Duodenal mucosa (tissue), 2 donors: ENCODE data around the gene ARPC1B.
"Not testable (repeated sequence)": the region's sequence is repeated elsewhere in the genome, so short reads cannot be mapped to it uniquely, and the experiment has no call there.

Experiments
- H3K27ac ChIP-seq: one replicate; pipeline ENCODE4 v1.7.0; 2013; ENCODE audit warnings: low read depth, low read length
- H3K27me3 ChIP-seq, 2 donors: one replicate each; pipeline ENCODE4 v1.7.0; 2013; ENCODE audit warnings: low read length in 2 of 2, control low read depth in 1 of 2; ENCODE audit not compliant: insufficient read depth in 2 of 2, control insufficient read depth in 1 of 2
- H3K36me3 ChIP-seq, 2 donors: one replicate each; pipeline ENCODE4 v1.7.0; 2013; ENCODE audit warnings: low read length in 2 of 2, control low read depth in 1 of 2; ENCODE audit not compliant: insufficient read depth in 2 of 2, control insufficient read depth in 1 of 2
- H3K4me1 ChIP-seq, 2 donors: one replicate each; pipeline ENCODE4 v1.7.0; 2013; ENCODE audit warnings: low read length in 2 of 2, control low read depth in 1 of 2; ENCODE audit not compliant: insufficient read depth in 2 of 2, control insufficient read depth in 1 of 2
- H3K4me3 ChIP-seq, 2 donors: one replicate each; pipeline ENCODE4 v1.7.0; 2013; ENCODE audit warnings: low read length in 2 of 2, low read depth in 1 of 2
- H3K9ac ChIP-seq, 2 donors: one replicate each; pipeline ENCODE4 v1.7.0; 2013; ENCODE audit warnings: low read length in 2 of 2, low read depth in 1 of 2
- H3K9me3 ChIP-seq, 2 donors: one replicate each; pipeline ENCODE4 v1.7.0; 2013; ENCODE audit warnings: low read length in 2 of 2, control low read depth in 1 of 2; ENCODE audit not compliant: control insufficient read depth in 1 of 2

Gene ARPC1B

DNA sequence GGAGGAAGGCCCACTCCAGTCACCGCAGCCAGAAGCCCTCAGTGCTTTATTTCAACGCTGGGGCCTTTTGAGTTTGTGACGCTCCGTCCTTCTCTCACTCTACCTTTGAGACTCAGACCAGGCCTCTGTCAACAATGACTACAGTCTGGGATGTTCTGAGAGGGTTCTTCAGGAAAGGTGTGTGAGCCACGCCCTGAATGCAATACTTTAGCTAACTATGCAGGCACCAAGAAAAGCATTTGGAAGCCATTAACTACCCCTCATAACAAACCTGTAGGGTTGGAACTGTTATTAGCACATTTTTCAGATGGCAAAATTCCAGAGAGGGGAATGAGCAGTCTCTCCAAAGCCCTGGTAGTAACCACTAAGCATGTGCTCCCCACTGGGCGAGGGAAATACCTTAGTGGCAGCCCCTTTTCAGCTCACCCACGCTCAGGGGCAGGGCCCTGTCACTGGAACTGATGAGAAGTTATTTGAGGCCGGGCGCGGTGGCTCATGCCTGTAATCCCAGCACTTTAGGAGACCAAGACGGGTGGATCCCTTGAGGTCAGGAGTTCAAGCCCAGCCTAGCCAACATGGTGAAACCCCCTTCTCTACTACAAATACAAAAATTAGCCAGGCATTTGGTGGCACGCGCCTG, 5.7 kb upstream of the ARPC1B start:
- no peaks in the 10 kb centered on the region for H3K27me3 ChIP-seq
- peaks cover 0 to 7% of the 10 kb centered on the region in 2 donors for H3K4me1 ChIP-seq
- no peak overlapping the region for H3K9ac ChIP-seq
- no peak overlapping the region for H3K4me3 ChIP-seq
- no peaks in the 10 kb centered on the region for H3K9me3 ChIP-seq
- peaks cover 13 to 29% of the 10 kb centered on the region in 2 donors for H3K36me3 ChIP-seq
- H3K27ac ChIP-seq: no peak overlapping the region

DNA sequence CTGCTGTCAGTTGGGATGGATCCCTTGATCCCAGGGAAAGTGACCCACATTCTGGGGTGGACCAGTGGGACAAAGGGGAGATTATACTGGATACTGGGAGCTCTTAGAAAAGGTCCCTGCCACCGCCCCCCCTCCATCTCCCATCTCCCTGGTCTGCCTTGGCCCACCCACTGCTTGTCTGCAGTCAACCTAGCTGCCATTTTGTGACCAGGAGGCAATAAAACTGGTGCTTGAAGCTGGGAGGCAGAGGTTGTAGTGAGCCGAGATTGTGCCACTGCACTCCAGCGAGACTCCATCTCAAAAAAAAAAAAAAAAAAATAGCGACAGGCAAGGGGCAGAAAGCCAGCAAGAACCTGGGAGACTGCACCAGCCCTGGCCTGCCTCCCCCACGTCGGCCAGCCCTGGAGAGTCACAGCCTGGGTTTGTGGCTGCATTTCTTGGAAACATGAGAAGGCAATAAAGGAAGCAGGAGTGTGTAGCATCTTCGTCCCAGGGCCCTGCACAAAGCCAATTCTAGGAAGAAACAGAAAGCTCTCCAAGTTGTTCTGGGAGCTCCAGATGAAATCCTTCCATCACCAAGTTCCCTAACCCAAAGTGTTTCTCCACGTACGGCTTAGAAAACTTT, 4.7 kb upstream of the ARPC1B start:
- H3K4me3 ChIP-seq: no peak overlapping the region
- H3K9ac ChIP-seq: no peak overlapping the region
- no peaks in the 10 kb centered on the region for H3K9me3 ChIP-seq
- H3K27me3 ChIP-seq: no peaks in the 10 kb centered on the region
- H3K4me1 ChIP-seq: peaks cover 0 to 8% of the 10 kb centered on the region in 2 donors
- no peak overlapping the region for H3K27ac ChIP-seq
- H3K36me3 ChIP-seq: peaks cover 12 to 21% of the 10 kb centered on the region in 2 donors

- no peak overlapping the region for H3K27ac ChIP-seq
- peaks cover 8 to 9% of the 10 kb centered on the region in 2 donors for H3K36me3 ChIP-seq
- H3K27me3 ChIP-seq: no peaks in the 10 kb centered on the region
- no peak overlapping the region for H3K4me3 ChIP-seq
- no peaks in the 10 kb centered on the region for H3K9me3 ChIP-seq
- H3K9ac ChIP-seq: no peak overlapping the region
- H3K4me1 ChIP-seq: peaks cover 0 to 11% of the 10 kb centered on the region in 2 donors
Observed at GRCh38 chr7:99371376-99371920, 3.1 kb upstream of the ARPC1B start.

DNA sequence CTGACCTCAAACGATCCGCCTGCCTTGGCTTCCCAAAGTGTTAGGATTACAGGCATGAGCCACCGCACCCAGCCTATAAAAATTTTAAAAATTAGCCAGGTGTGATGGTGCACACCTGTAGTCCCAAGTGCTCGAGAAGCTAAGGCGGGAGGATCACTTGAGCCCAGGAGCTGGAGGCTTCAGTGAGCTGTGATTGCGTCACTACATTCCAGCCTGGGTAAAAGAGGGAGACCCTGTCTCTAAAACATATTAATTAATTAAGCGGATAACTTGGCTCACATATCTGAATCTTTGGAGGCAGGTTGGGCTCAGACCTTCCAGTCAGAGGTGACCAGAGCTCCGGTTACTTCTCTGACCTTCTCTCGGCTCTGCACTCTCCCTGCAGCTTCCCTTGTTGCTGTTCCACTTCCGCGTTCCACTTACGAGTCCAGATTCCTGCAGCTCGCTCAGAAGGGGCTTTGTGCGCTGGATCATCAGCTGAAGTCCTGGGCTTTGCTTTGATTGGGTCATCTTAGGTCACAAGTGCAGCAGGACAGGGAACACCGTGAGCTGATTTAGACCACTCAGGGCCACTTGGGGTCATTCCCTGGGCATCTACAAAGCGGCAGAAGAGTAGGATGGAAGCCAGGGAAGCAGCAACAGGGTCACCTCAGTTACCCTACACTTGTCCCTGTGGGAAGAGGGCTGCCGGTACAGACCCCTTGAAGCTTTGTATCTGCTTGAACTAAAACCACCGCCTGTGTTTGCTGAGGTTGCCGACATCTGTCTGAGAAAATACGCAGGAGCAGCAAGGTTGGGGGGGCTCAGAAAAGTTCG, 2.0 kb upstream of the ARPC1B start:
- Histone ChIP-seq H3K27ac (no peak overlapping the region), H3K4me1 (peaks cover 3 to 11% of the 10 kb centered on the region in 2 donors), H3K27me3 (no peaks in the 10 kb centered on the region), H3K9ac (peak overlapping the region; percentile 25 to 51), H3K4me3 (peak overlapping the region; percentile 49 to 62), H3K36me3 (no peaks in the 10 kb centered on the region), H3K9me3 (no peaks in the 10 kb centered on the region)

- peak overlapping the region; percentile 75 to 79 for H3K4me3 ChIP-seq
- peak overlapping the region; percentile 91 for H3K27ac ChIP-seq
- no peaks in the 10 kb centered on the region for H3K27me3 ChIP-seq
- no peaks in the 10 kb centered on the region for H3K36me3 ChIP-seq
- peak overlapping the region; percentile 61 to 64 for H3K9ac ChIP-seq
- no peaks in the 10 kb centered on the region for H3K9me3 ChIP-seq
- H3K4me1 ChIP-seq: peaks cover 3 to 11% of the 10 kb centered on the region in 2 donors
Observed at GRCh38 chr7:99373091-99374066, 1.2 kb upstream of the ARPC1B start.

DNA sequence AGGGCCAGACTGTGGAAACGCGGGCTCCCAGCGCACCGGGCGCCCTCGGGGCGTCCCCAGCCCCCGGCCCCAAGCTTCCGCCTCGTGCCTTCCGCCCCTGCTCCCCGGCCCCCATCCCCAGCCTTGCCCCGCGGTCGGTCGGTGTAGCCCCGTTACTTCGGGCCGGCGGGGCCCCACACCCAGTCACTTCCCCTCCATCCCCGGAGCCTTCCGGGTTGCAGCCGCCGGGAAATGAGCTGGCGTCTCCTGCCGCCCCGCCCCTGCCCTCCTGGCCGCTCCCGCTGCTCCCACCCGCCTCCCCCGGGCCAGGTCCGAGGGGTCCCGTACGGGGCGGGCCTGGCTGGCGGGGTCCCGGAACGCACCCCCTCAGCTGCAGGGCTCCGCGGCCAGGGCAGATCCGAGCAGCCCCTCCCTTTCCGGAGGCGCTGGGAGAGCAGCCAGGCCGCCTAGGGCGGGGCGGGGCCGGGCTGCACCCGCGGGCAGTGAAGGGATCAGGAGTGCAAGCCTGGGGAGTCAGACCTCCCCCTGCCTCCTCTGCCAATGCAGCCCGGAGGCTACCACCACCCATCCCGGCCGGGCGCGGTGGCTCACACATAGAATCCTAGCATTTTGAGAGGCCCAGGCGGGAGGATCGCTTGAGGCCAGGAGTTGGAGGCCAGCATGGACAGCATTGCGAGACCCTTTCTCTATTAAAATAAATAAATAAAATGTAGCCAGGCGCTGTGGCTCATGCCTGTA, 709 bp downstream of the ARPC1B start:
- Histone ChIP-seq H3K27me3 (no peaks in the 10 kb centered on the region), H3K9me3 (no peaks in the 10 kb centered on the region), H3K36me3 (peaks cover 0 to 4% of the 10 kb centered on the region in 2 donors), H3K4me3 (peak overlapping the region; percentile 75 to 79), H3K27ac (peak overlapping the region; percentile 91), H3K4me1 (peaks cover 17 to 25% of the 10 kb centered on the region in 2 donors), H3K9ac (peak overlapping the region; percentile 38 to 61)

DNA sequence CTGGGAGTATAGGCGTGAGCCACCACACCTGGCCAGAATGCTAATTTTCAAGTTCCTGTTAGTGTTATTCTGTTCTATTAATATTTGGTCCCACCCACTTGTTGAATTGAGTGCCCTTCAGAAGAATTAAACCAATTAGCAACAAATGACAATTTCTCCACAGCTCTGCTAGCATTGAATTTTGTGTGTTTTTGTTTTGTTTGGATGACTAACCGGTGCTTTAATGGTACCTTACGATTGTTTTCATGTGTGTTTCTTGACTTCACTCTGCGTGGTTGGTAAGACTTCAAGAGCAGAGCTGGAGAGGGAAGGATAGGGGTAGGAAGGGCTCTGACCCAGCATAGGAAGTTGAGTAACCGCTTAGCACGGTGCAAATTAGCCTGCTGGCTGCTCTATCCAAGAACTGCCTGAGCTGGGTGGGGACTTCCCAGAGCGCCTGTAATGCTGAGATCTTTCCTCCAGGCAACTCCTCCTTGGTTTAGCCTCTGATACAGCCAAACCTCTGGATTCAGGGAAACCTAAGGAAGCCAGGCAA, 4.6 kb downstream of the ARPC1B start:
- H3K36me3 ChIP-seq: peaks cover 0 to 14% of the 10 kb centered on the region in 2 donors
- H3K27me3 ChIP-seq: no peaks in the 10 kb centered on the region
- H3K27ac ChIP-seq: peak overlapping the region; percentile 66
- H3K9ac ChIP-seq: peak overlapping the region; percentile 47 to 56
- H3K9me3 ChIP-seq: no peaks in the 10 kb centered on the region
- peaks cover 30 to 34% of the 10 kb centered on the region in 2 donors for H3K4me1 ChIP-seq
- peak overlapping the region; percentile 37 to 53 for H3K4me3 ChIP-seq

DNA sequence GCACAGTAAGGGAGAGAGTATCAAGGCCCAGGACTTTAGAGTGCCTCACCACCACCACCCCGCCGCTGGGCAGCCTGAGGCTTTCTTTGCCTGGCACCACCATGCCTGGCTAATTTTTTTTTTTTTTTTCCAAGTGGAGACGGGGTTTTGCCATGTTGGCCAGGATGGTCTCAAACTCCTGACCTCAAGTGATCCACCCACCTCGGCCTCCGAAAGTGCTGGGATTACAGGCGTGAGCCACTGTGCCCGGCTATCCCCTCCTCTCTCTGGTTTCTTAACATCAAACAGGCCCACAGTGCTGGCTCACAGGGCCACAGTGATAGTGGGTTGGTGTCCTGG, 5.1 kb downstream of the ARPC1B start:
- Histone ChIP-seq H3K27ac (peak overlapping the region; percentile 66), H3K4me1 (peaks cover 30 to 34% of the 10 kb centered on the region in 2 donors), H3K36me3 (peaks cover 0 to 14% of the 10 kb centered on the region in 2 donors), H3K4me3 (peak overlapping the region; percentile 37 to 53), H3K9ac (peak overlapping the region; percentile 47 to 56)
- not testable (repeated sequence) for H3K27me3 ChIP-seq, H3K9me3 ChIP-seq
